IMR-90 (cell line): ENCODE data around the gene STAM2. TPM values are rescaled to one million over a fixed set of nuclear protein-coding genes. Genes with fewer than 3 reads are reported as not detected.

ENCODE experiments used
- ATAC-seq: fragments of 200-7000 bp; cut with Tn5 transposase; 2 replicates; pipeline ENCODE4 v1.9.1; 2020; ENCODE audit warnings: low read depth, mild to moderate bottlenecking, moderate library complexity
- BruUV-seq: library from RNA; stranded (reverse); fragments of 400-500 nt; replicated peaks from 2 replicates; lab custom pipeline; 2021; lab: Mats Ljungman, UMichigan
- CTCF ChIA-PET: fragments of 300-600 bp; formaldehyde crosslinking; extraction: SDS; loops from one replicate; lab custom pipeline; 2021; ENCODE audit warnings: antibody characterized with exemption; lab: Yijun Ruan, JAX
- POLR2A ChIA-PET: fragments of 300-600 bp; sonication (Branson Sonifier 250); formaldehyde crosslinking; loops from one replicate; lab custom pipeline; 2022; ENCODE audit warnings: antibody characterized with exemption; ENCODE audit not compliant: unreplicated experiment; lab: Charles Lee
- DNase-seq: peaks from one replicate; pipeline ENCODE4 v3.0.0; 2013
- H2AFZ ChIP-seq: replicated peaks from 2 replicates; pipeline ENCODE3; 2013; ENCODE audit warnings: low read length, mild to moderate bottlenecking; ENCODE audit not compliant: poor library complexity
- H2AK5ac ChIP-seq: 2 replicates; pipeline ENCODE4 v1.6.1; 2013; ENCODE audit warnings: low read depth, low read length, inconsistent platforms
- H2AK9ac ChIP-seq: replicated peaks from 2 replicates; pipeline ENCODE3; 2013; ENCODE audit warnings: mild to moderate bottlenecking, low read depth, low read length, moderate library complexity; ENCODE audit not compliant: poor library complexity
- H2BK120ac ChIP-seq: 2 replicates; pipeline ENCODE4 v1.6.1; 2013; ENCODE audit warnings: low read depth, low read length, inconsistent platforms
- H2BK15ac ChIP-seq: 3 replicates; pipeline ENCODE4 v1.6.1; 2013; ENCODE audit warnings: low read depth, low read length, inconsistent platforms
- H2BK20ac ChIP-seq: 2 replicates; pipeline ENCODE4 v1.6.1; 2013; ENCODE audit warnings: low read depth, mild to moderate bottlenecking, inconsistent platforms, low read length, moderate library complexity
- H2BK5ac ChIP-seq: 2 replicates; pipeline ENCODE4 v1.6.1; 2013; ENCODE audit warnings: mild to moderate bottlenecking, low read depth, low read length, inconsistent platforms; ENCODE audit not compliant: poor library complexity, severe bottlenecking
- H3K14ac ChIP-seq: replicated peaks from 2 replicates; pipeline ENCODE4 v1.6.1; 2013; ENCODE audit warnings: low read depth, low read length, inconsistent platforms
- H3K18ac ChIP-seq: 2 replicates; pipeline ENCODE4 v1.6.1; 2013; ENCODE audit warnings: low read depth, low read length, control low read depth
- H3K23ac ChIP-seq: 2 replicates; pipeline ENCODE4 v1.6.1; 2013; ENCODE audit warnings: low read depth, low read length, inconsistent platforms
- H3K27ac ChIP-seq: 2 replicates; pipeline ENCODE4 v1.5.1; 2013; ENCODE audit warnings: mild to moderate bottlenecking, control low read depth, low read length; ENCODE audit not compliant: insufficient read depth
- H3K27me3 ChIP-seq: 2 replicates; pipeline ENCODE4 v1.6.1; 2013; ENCODE audit warnings: low read length; ENCODE audit not compliant: control insufficient read depth, insufficient read depth
- H3K36me3 ChIP-seq: 2 replicates; pipeline ENCODE4 v1.6.1; 2013; ENCODE audit warnings: low read length, mixed read lengths; ENCODE audit not compliant: control insufficient read depth, insufficient read depth
- H3K4ac ChIP-seq: 2 replicates; pipeline ENCODE4 v1.6.1; 2013; ENCODE audit warnings: low read depth, low read length, inconsistent platforms
- H3K4me1 ChIP-seq: 2 replicates; pipeline ENCODE4 v1.6.1; 2013; ENCODE audit warnings: low read length, mixed read lengths; ENCODE audit not compliant: control insufficient read depth, insufficient read depth
- H3K4me2 ChIP-seq: 2 replicates; pipeline ENCODE4 v1.6.1; 2013; ENCODE audit warnings: low read depth, mild to moderate bottlenecking, control low read depth, low read length, moderate library complexity
- H3K4me3 ChIP-seq: 2 replicates; pipeline ENCODE4 v1.5.1; 2013; ENCODE audit warnings: low read depth, mild to moderate bottlenecking, control low read depth, low read length, moderate library complexity; ENCODE audit not compliant: insufficient read depth
- H3K56ac ChIP-seq: 2 replicates; pipeline ENCODE4 v1.6.1; 2013; ENCODE audit warnings: low read length, inconsistent platforms; ENCODE audit not compliant: insufficient read depth; ENCODE audit errors: extremely low read depth
- H3K79me1 ChIP-seq, 2 experiments: 2 replicates each; pipeline ENCODE4 v1.6.1; 2013; ENCODE audit warnings: low read length in 2 of 2, inconsistent platforms in 1 of 2, low read depth in 1 of 2
- H3K9ac ChIP-seq: 2 replicates; pipeline ENCODE4 v1.6.1; 2013; ENCODE audit warnings: low read depth, low read length, control low read depth
- H3K9me1 ChIP-seq: 2 replicates; pipeline ENCODE4 v1.6.1; 2013; ENCODE audit warnings: low read length, inconsistent platforms; ENCODE audit not compliant: insufficient read depth
- H3K9me3 ChIP-seq: 2 replicates; pipeline ENCODE4 v1.6.1; 2013; ENCODE audit warnings: low read length; ENCODE audit not compliant: control insufficient read depth, insufficient read depth
- H4K20me1 ChIP-seq: 2 replicates; pipeline ENCODE4 v1.6.1; 2013; ENCODE audit warnings: low read length, inconsistent platforms; ENCODE audit not compliant: insufficient read depth
- H4K5ac ChIP-seq: 2 replicates; pipeline ENCODE4 v1.6.1; 2013; ENCODE audit warnings: mild to moderate bottlenecking, low read depth, low read length, control low read depth
- H4K8ac ChIP-seq, 2 experiments: 2 replicates each; pipeline ENCODE4 v1.6.1; 2013; ENCODE audit warnings: low read depth in 2 of 2, low read length in 2 of 2, control low read depth in 1 of 2, inconsistent platforms in 1 of 2
- H4K91ac ChIP-seq: 2 replicates; pipeline ENCODE4 v1.6.1; 2013; ENCODE audit warnings: low read depth, low read length, inconsistent platforms; ENCODE audit not compliant: insufficient read depth
- BHLHE40 ChIP-seq: fragments of 150-350 bp; IDR thresholded peaks from 2 replicates; pipeline ENCODE4 v1.6.1; 2016; ENCODE audit warnings: mild to moderate bottlenecking, low read depth, low read length
- CHD1 ChIP-seq: IDR thresholded peaks from 2 replicates; pipeline ENCODE4 v1.6.1; 2012; ENCODE audit warnings: low read depth, low read length, improper control_type of control experiment
- CTCF ChIP-seq: conservative IDR thresholded peaks from 2 replicates; pipeline ENCODE4 v1.5.1; 2012; ENCODE audit warnings: mild to moderate bottlenecking, low read depth, low read length, improper control_type of control experiment
- MAZ ChIP-seq: IDR thresholded peaks from 2 replicates; pipeline ENCODE4 v1.6.1; 2012; ENCODE audit warnings: low read depth, mild to moderate bottlenecking, low read length, improper control_type of control experiment, moderate library complexity, borderline replicate concordance
- MXI1 ChIP-seq: IDR thresholded peaks from 2 replicates; pipeline ENCODE4 v1.6.1; 2012; ENCODE audit warnings: low read depth, mild to moderate bottlenecking, low read length, moderate library complexity, borderline replicate concordance
- RAD21 ChIP-seq: IDR thresholded peaks from 2 replicates; pipeline ENCODE4 v1.6.1; 2012; ENCODE audit warnings: low read length, improper control_type of control experiment
- USF2 ChIP-seq: fragments of 150-350 bp; IDR thresholded peaks from 2 replicates; pipeline ENCODE4 v1.6.1; 2017; ENCODE audit warnings: mild to moderate bottlenecking, antibody characterized with exemption, low read length, low read depth
- WGBS, 2 experiments: methylation state at CpG; one replicate each; pipeline versions ENCODE4 v1.1.5 to v1.1.7; 2013; ENCODE audit warnings: missing lambda C conversion rate in 2 of 2; ENCODE audit not compliant: insufficient read length in 1 of 2; ENCODE audit errors: extremely low coverage in 2 of 2; 5-methylcytosine and 5-hydroxymethylcytosine counted together
- dilution Hi-C: fragments of 300-500 bp; cut with HindIII; formaldehyde crosslinking; loops from one replicate; pipeline ENCODE4 v1.14.3; 2018; ENCODE audit warnings: low sequenced_read_pairs; ENCODE audit not compliant: unreplicated experiment
- in situ Hi-C: fragments of 300-500 bp; cut with MboI; formaldehyde crosslinking; loops from 3 replicates; pipeline ENCODE4 v1.14.3; 2019; ENCODE audit warnings: low sequenced_read_pairs, inconsistent platforms, mixed read lengths
- intact Hi-C: fragments of 100-400 bp; cut with micrococcal nuclease; formaldehyde crosslinking; loops from 2 replicates; pipeline ENCODE4 v1.10.0; 2022
- polyA plus RNA-seq, 3 experiments: library from polyadenylated mRNA; depleted of rRNA; stranded (reverse); fragments of >200 nt; gene quantifications; 2 replicates each; pipeline ENCODE4 v1.2.3, GENCODE V29; 2012; ENCODE audit warnings: low replicate concordance in 1 of 3
- total RNA-seq: library from RNA; depleted of rRNA; stranded (reverse); fragments of >200 nt; gene quantifications from 2 replicates; pipeline ENCODE4 v1.2.3, GENCODE V29; 2012

The STAM2 gene
- total and polyA plus RNA-seq, 2 of the 4 experiments (the other 2 are of a cell fraction), result 12.5 to 29.2 TPM

- Histone ChIP-seq H3K18ac (no peak overlapping the region), H2BK120ac (no peak overlapping the region), H2AK9ac (no peak overlapping the region), H3K4me1 (peaks cover 4% of the 10 kb centered on the region), H2AK5ac (no peak overlapping the region), H2BK5ac (no peak overlapping the region), H2BK20ac (no peak overlapping the region), H3K9ac (no peak overlapping the region), H3K9me3 (no peaks in the 10 kb centered on the region), H2AFZ (no peak overlapping the region), H4K8ac (no peak overlapping the region), H4K5ac (no peak overlapping the region), H3K14ac (no peak overlapping the region), H3K27ac (no peak overlapping the region), H4K20me1 (peaks cover 25% of the 10 kb centered on the region), H3K4me2 (no peak overlapping the region), H3K23ac (no peak overlapping the region), H3K36me3 (peaks cover 2% of the 10 kb centered on the region; the same call in 1 of the 2 replicates), H3K56ac (no peak overlapping the region), H3K27me3 (no peaks in the 10 kb centered on the region), H3K4me3 (no peak overlapping the region), H3K9me1 (peaks cover 4% of the 10 kb centered on the region), H2BK15ac (no peak overlapping the region), H4K91ac (no peak overlapping the region), H3K4ac (no peak overlapping the region), H3K79me1 (peaks cover 22 to 43% of the 10 kb centered on the region in 2 experiments)
- dilution Hi-C loops (no loop called here), intact Hi-C loops (no loop called here), in situ Hi-C loops (loop anchor here (10.0 kb wide), 1 partner anchor 117 kb away; no protein-coding TSS in a partner anchor)
- TF ChIP-seq RAD21 (no peak), CTCF (no peak), MAZ (no peak), MXI1 (no peak), BHLHE40 (no peak), USF2 (no peak), CHD1 (no peak)
- ChIA-PET CTCF (interaction anchor here (1.0 kb wide), 1 partner anchor 14 kb away, joined by 3 read pairs; no protein-coding TSS in a partner anchor), POLR2A (no interaction called here)
- DNase-seq (no peak), ATAC-seq (no peak)
- no CpG with 5 or more reads among the region's 3 CpGs for WGBS, 2 experiments
- no TSS peak for BruUV-seq
These were observed 13.4 kb downstream of the STAM2 start for GRCh38 chr2:152162141-152162540.
